ENCODE data around the gene LBH. TPM values are rescaled to one million over a fixed set of nuclear protein-coding genes. Genes with fewer than 3 reads are reported as not detected.
"Not testable (repeated sequence)": the region's sequence is repeated elsewhere in the genome, so short reads cannot be mapped to it uniquely, and the experiment has no call there.

The LBH gene
- polyA plus RNA-seq, 1 donor (not counting 4 experiments of a cell fraction or from before 2014, with no cell fraction given) = 0.83 TPM

- FAIRE-seq (no peak), DNase-seq (ENCODE audit: low read depth, low spot score) (no peak)
- dilution Hi-C loops (cut with MboI; ENCODE audit: extremely low pct_ligation_motif_present, low sequenced_read_pairs) = no loop called here
Measured at GRCh38 chr2:30267161-30267975, 36.0 kb downstream of the LBH start.

GRCh38 chr2:30268296-30268871, 37.0 kb downstream of the LBH start:
- no peak overlapping the region for H3K9ac ChIP-seq (ENCODE audit: control insufficient read depth, extremely low read depth, insufficient read depth, low read length)
- no peak overlapping the region for H3K27ac ChIP-seq (ENCODE audit: control insufficient read depth, insufficient read depth, low read length)
- peaks cover 6% of the 10 kb centered on the region for H3K4me1 ChIP-seq (ENCODE audit: control insufficient read depth, extremely low read depth, insufficient read depth, low read length)
- no peaks in the 10 kb centered on the region for H3K9me3 ChIP-seq (ENCODE audit: control insufficient read depth, low read depth, low read length)
- H3K4me3 ChIP-seq (ENCODE audit: control insufficient read depth in 2 of 3, extremely low read depth in 1 of 3, insufficient read depth in 2 of 3, low read depth in 1 of 3, low read length in 3 of 3) = no peak overlapping the region
- DNase-seq (ENCODE audit: low read depth, low spot score) = no peak
- dilution Hi-C loops (cut with MboI; ENCODE audit: extremely low pct_ligation_motif_present, low sequenced_read_pairs) = no loop called here
- TF ChIP-seq, protein P1, sequence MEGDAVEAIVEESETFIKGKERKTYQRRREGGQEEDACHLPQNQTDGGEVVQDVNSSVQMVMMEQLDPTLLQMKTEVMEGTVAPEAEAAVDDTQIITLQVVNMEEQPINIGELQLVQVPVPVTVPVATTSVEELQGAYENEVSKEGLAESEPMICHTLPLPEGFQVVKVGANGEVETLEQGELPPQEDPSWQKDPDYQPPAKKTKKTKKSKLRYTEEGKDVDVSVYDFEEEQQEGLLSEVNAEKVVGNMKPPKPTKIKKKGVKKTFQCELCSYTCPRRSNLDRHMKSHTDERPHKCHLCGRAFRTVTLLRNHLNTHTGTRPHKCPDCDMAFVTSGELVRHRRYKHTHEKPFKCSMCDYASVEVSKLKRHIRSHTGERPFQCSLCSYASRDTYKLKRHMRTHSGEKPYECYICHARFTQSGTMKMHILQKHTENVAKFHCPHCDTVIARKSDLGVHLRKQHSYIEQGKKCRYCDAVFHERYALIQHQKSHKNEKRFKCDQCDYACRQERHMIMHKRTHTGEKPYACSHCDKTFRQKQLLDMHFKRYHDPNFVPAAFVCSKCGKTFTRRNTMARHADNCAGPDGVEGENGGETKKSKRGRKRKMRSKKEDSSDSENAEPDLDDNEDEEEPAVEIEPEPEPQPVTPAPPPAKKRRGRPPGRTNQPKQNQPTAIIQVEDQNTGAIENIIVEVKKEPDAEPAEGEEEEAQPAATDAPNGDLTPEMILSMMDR (optimal IDR thresholded peaks at IDR 0.05 in 1 of 3, IDR thresholded peaks at IDR 0.05 in 1 of 3, conservative IDR thresholded peaks at IDR 0.05 in 1 of 3; ENCODE audit: extremely low read depth in 1 of 3, insufficient read depth in 2 of 3, low read length in 3 of 3) = no peak
- TF ChIP-seq EZH2 (IDR thresholded peaks at IDR 0.05; ENCODE audit: low read length) = no peak
- FAIRE-seq = no peak
- no peaks in the 10 kb centered on the region for H3K9me1 ChIP-seq (ENCODE audit: control insufficient read depth, extremely low read depth, insufficient read depth, low read length)
- no peaks in the 10 kb centered on the region for H4K20me1 ChIP-seq (ENCODE audit: control insufficient read depth, extremely low read depth, insufficient read depth, low read length)
- H3K79me2 ChIP-seq (ENCODE audit: control insufficient read depth, insufficient read depth, low read length) = no peaks in the 10 kb centered on the region
- no peaks in the 10 kb centered on the region for H3K27me3 ChIP-seq (ENCODE audit: control insufficient read depth, extremely low read depth, insufficient read depth, low read length)
- H2AFZ ChIP-seq (ENCODE audit: control insufficient read depth, low read length) = no peak overlapping the region
- H3K36me3 ChIP-seq (ENCODE audit: control insufficient read depth in 2 of 2, extremely low read depth in 1 of 2, insufficient read depth in 2 of 2, low read length in 2 of 2) = no peaks in the 10 kb centered on the region
- no peak overlapping the region for H3K4me2 ChIP-seq (ENCODE audit: control insufficient read depth, extremely low read depth, insufficient read depth, low read depth, low read length)

More at GRCh38 chr2:30267161-30267975, 36.0 kb downstream of the LBH start:
- H3K4me3 ChIP-seq (ENCODE audit: control insufficient read depth in 2 of 3, extremely low read depth in 1 of 3, insufficient read depth in 2 of 3, low read depth in 1 of 3, low read length in 3 of 3) = no peak overlapping the region
- no peak overlapping the region for H2AFZ ChIP-seq (ENCODE audit: control insufficient read depth, low read length)
- no peak overlapping the region for H3K27ac ChIP-seq (ENCODE audit: control insufficient read depth, insufficient read depth, low read length)
- no peaks in the 10 kb centered on the region for H3K9me3 ChIP-seq (ENCODE audit: control insufficient read depth, low read depth, low read length)
- no peak overlapping the region for H3K4me2 ChIP-seq (ENCODE audit: control insufficient read depth, extremely low read depth, insufficient read depth, low read depth, low read length)
- TF ChIP-seq, protein P1 (optimal IDR thresholded peaks at IDR 0.05 in 1 of 3, IDR thresholded peaks at IDR 0.05 in 1 of 3, conservative IDR thresholded peaks at IDR 0.05 in 1 of 3; ENCODE audit: extremely low read depth in 1 of 3, insufficient read depth in 2 of 3, low read length in 3 of 3) = no peak
- TF ChIP-seq EZH2 (IDR thresholded peaks at IDR 0.05; ENCODE audit: low read length) = no peak
- H3K79me2 ChIP-seq (ENCODE audit: control insufficient read depth, insufficient read depth, low read length) = no peaks in the 10 kb centered on the region
- H3K9me1 ChIP-seq (ENCODE audit: control insufficient read depth, extremely low read depth, insufficient read depth, low read length) = no peaks in the 10 kb centered on the region
- H3K36me3 ChIP-seq (ENCODE audit: control insufficient read depth in 2 of 2, extremely low read depth in 1 of 2, insufficient read depth in 2 of 2, low read length in 2 of 2) = no peaks in the 10 kb centered on the region
- no peaks in the 10 kb centered on the region for H3K27me3 ChIP-seq (ENCODE audit: control insufficient read depth, extremely low read depth, insufficient read depth, low read length)
- no peaks in the 10 kb centered on the region for H4K20me1 ChIP-seq (ENCODE audit: control insufficient read depth, extremely low read depth, insufficient read depth, low read length)
- no peak overlapping the region for H3K9ac ChIP-seq (ENCODE audit: control insufficient read depth, extremely low read depth, insufficient read depth, low read length)
- H3K4me1 ChIP-seq (ENCODE audit: control insufficient read depth, extremely low read depth, insufficient read depth, low read length) = no peaks in the 10 kb centered on the region

GRCh38 chr2:30269114-30269770, 37.9 kb downstream of the LBH start:
- H3K9me3 ChIP-seq (ENCODE audit: control insufficient read depth, low read depth, low read length); dilution Hi-C loops (cut with MboI; ENCODE audit: extremely low pct_ligation_motif_present, low sequenced_read_pairs); FAIRE-seq: not testable (repeated sequence)

More at GRCh38 chr2:30269114-30269770, 37.9 kb downstream of the LBH start:
- not testable (repeated sequence) for H3K4me3 ChIP-seq (ENCODE audit: control insufficient read depth in 2 of 3, extremely low read depth in 1 of 3, insufficient read depth in 2 of 3, low read depth in 1 of 3, low read length in 3 of 3); H3K27ac ChIP-seq (ENCODE audit: control insufficient read depth, insufficient read depth, low read length); H3K79me2 ChIP-seq (ENCODE audit: control insufficient read depth, insufficient read depth, low read length); H3K27me3 ChIP-seq (ENCODE audit: control insufficient read depth, extremely low read depth, insufficient read depth, low read length); H3K9me1 ChIP-seq (ENCODE audit: control insufficient read depth, extremely low read depth, insufficient read depth, low read length); H3K4me2 ChIP-seq (ENCODE audit: control insufficient read depth, extremely low read depth, insufficient read depth, low read depth, low read length); H3K9ac ChIP-seq (ENCODE audit: control insufficient read depth, extremely low read depth, insufficient read depth, low read length); H4K20me1 ChIP-seq (ENCODE audit: control insufficient read depth, extremely low read depth, insufficient read depth, low read length); H2AFZ ChIP-seq (ENCODE audit: control insufficient read depth, low read length); DNase-seq (ENCODE audit: low read depth, low spot score); H3K36me3 ChIP-seq (ENCODE audit: control insufficient read depth in 2 of 2, extremely low read depth in 1 of 2, insufficient read depth in 2 of 2, low read length in 2 of 2)
- H3K4me1 ChIP-seq (ENCODE audit: control insufficient read depth, extremely low read depth, insufficient read depth, low read length) = peaks cover 15% of the 10 kb centered on the region
